Panc1 (cell line): ENCODE measurements around the gene MAPK8IP3. TPM values are rescaled to one million over a fixed set of nuclear protein-coding genes. Genes with fewer than 3 reads are reported as not detected.
A peak's percentile ranks its signal among the peaks of the same experiment; 100 is the strongest.

Experiments used
- ATAC-seq: fragments of 200-7000 bp; cut with Tn5 transposase; 2 replicates; pipeline ENCODE4 v1.9.1; 2020; ENCODE audit warnings: mild to moderate bottlenecking, moderate library complexity
- BruUV-seq: library from RNA; stranded (reverse); fragments of 400-500 nt; replicated peaks from 2 replicates; lab custom pipeline; 2021; lab: Mats Ljungman, UMichigan
- CTCF ChIA-PET: fragments of 300-600 bp; sonication (Branson Sonifier 250); formaldehyde crosslinking; loops from one replicate; lab custom pipeline; 2022; ENCODE audit warnings: antibody characterized with exemption; lab: Charles Lee
- POLR2A ChIA-PET: fragments of 300-600 bp; sonication (Branson Sonifier 250); formaldehyde crosslinking; loops from one replicate; lab custom pipeline; 2022; ENCODE audit warnings: antibody characterized with exemption; lab: Charles Lee
- DNase-seq: peaks from one replicate; pipeline ENCODE4 v3.0.0-alpha.2; 2010; ENCODE audit warnings: low read depth, low spot score
- H3K27ac ChIP-seq: 2 replicates; pipeline ENCODE4 v1.5.1; 2011; ENCODE audit warnings: mild to moderate bottlenecking, low read length, inconsistent platforms
- H3K27me3 ChIP-seq: fragments of 200-500 bp; sonication (Bioruptor generic); 2 replicates; pipeline ENCODE4 v1.6.0; 2014; ENCODE audit warnings: low read length, inconsistent platforms; ENCODE audit not compliant: control insufficient read depth, insufficient read depth
- H3K36me3 ChIP-seq: fragments of 200-500 bp; sonication (Bioruptor generic); 2 replicates; pipeline ENCODE4 v1.5.1; 2014; ENCODE audit warnings: inconsistent platforms, mild to moderate bottlenecking, low read length, moderate library complexity; ENCODE audit not compliant: control insufficient read depth, insufficient read depth
- H3K4me1 ChIP-seq: 2 replicates; pipeline ENCODE4 v1.5.1; 2011; ENCODE audit warnings: inconsistent platforms, mild to moderate bottlenecking, low read length, moderate library complexity; ENCODE audit not compliant: control insufficient read depth, insufficient read depth
- H3K4me3 ChIP-seq, 2 experiments: 2 replicates each; pipeline ENCODE4 v1.5.1; 2011 to 2012; ENCODE audit warnings: low read depth in 2 of 2, low read length in 2 of 2, mild to moderate bottlenecking in 2 of 2, inconsistent platforms in 1 of 2, moderate library complexity in 1 of 2
- H3K9me3 ChIP-seq: fragments of 200-500 bp; sonication (Bioruptor generic); 2 replicates; pipeline ENCODE4 v1.5.1; 2014; ENCODE audit warnings: low read depth, mild to moderate bottlenecking, inconsistent platforms, low read length, moderate library complexity; ENCODE audit not compliant: control insufficient read depth, insufficient read depth
- POLR2AphosphoS5 ChIP-seq: IDR thresholded peaks from 2 replicates; pipeline ENCODE4 v1.6.1; 2012; ENCODE audit warnings: mild to moderate bottlenecking, low read depth, low read length, moderate library complexity
- SIN3A ChIP-seq: IDR thresholded peaks from 2 replicates; pipeline ENCODE4 v1.6.1; 2012; ENCODE audit warnings: low read depth, mild to moderate bottlenecking, low read length, moderate library complexity, borderline replicate concordance; ENCODE audit not compliant: insufficient read depth
- TCF7L2 ChIP-seq: IDR thresholded peaks from 2 replicates; pipeline ENCODE4 v1.6.1; 2011; ENCODE audit warnings: mild to moderate bottlenecking, low read depth, low read length, inconsistent platforms
- in situ Hi-C: cut with HindIII; loops from 2 replicates; pipeline ENCODE4 v1.10.0; 2016; ENCODE audit warnings: low sequenced_read_pairs, low pct_unique_long_range_greater_than_20kb
- intact Hi-C: fragments of 100-400 bp; cut with micrococcal nuclease; formaldehyde crosslinking; loops from one replicate; pipeline ENCODE4 v1.10.0; 2022; ENCODE audit not compliant: unreplicated experiment
- total RNA-seq: library from RNA; stranded (reverse); gene quantifications from one replicate; pipeline ENCODE4 v1.2.1, GENCODE V29; 2021; ENCODE audit not compliant: unreplicated experiment
- TF ChIP-seq, protein P1 (sequence below), 2 experiments: IDR thresholded peaks; 2 replicates each; pipeline ENCODE4 v1.6.1; 2011 to 2012; ENCODE audit warnings: low read depth in 2 of 2, control low read depth in 1 of 2, low read length in 1 of 2, mild to moderate bottlenecking in 1 of 2, moderate library complexity in 1 of 2; ENCODE audit not compliant: insufficient read depth in 1 of 2
- TF ChIP-seq, protein P2 (sequence below): fragments of 450-650 bp; IDR thresholded peaks from 2 replicates; pipeline ENCODE4 v1.5.1; 2017; ENCODE audit warnings: mild to moderate bottlenecking

MAPK8IP3 gene
- total RNA-seq, 1 experiment from 2014 or later, result 108 TPM

DNA sequence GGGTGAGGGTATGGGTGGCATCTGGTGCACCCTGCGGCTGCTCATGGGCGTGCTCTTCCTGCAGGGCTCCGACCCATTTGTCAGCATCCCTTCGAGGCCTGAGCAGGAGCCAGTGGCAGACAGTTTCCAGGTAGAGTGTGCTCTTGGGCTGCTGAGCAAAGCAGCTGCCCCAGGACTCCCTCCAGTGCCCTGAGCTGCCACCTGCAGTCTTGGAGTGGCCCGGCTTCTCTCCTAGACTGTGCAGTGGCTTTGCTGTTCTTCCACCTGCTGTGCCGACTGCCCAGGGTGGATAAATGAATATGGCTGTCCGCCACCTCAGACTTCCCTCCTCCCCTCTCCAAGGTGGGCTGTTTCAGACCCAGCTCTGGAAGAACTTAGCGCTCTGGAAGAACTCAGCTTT is 38.7 kb upstream of the MAPK8IP3 start:
- BruUV-seq, result no TSS peak
- Histone ChIP-seq H3K4me3 (no peak overlapping the region), H3K27me3 (no peaks in the 10 kb centered on the region), H3K4me1 (no peaks in the 10 kb centered on the region), H3K36me3 (peaks cover 32% of the 10 kb centered on the region), H3K9me3 (no peaks in the 10 kb centered on the region), H3K27ac (no peak overlapping the region)
- intact Hi-C loops, result no loop called here
- ChIA-PET CTCF (no interaction called here), POLR2A (no interaction called here)
- DNase-seq (no peak), ATAC-seq (peak; percentile 77)
- in situ Hi-C loops, result no loop called here
- TF ChIP-seq, protein P1, sequence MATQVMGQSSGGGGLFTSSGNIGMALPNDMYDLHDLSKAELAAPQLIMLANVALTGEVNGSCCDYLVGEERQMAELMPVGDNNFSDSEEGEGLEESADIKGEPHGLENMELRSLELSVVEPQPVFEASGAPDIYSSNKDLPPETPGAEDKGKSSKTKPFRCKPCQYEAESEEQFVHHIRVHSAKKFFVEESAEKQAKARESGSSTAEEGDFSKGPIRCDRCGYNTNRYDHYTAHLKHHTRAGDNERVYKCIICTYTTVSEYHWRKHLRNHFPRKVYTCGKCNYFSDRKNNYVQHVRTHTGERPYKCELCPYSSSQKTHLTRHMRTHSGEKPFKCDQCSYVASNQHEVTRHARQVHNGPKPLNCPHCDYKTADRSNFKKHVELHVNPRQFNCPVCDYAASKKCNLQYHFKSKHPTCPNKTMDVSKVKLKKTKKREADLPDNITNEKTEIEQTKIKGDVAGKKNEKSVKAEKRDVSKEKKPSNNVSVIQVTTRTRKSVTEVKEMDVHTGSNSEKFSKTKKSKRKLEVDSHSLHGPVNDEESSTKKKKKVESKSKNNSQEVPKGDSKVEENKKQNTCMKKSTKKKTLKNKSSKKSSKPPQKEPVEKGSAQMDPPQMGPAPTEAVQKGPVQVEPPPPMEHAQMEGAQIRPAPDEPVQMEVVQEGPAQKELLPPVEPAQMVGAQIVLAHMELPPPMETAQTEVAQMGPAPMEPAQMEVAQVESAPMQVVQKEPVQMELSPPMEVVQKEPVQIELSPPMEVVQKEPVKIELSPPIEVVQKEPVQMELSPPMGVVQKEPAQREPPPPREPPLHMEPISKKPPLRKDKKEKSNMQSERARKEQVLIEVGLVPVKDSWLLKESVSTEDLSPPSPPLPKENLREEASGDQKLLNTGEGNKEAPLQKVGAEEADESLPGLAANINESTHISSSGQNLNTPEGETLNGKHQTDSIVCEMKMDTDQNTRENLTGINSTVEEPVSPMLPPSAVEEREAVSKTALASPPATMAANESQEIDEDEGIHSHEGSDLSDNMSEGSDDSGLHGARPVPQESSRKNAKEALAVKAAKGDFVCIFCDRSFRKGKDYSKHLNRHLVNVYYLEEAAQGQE (IDR thresholded peaks at IDR 0.05; ENCODE audit: insufficient read depth in 1 of 2, low read depth in 2 of 2, low read length in 1 of 2), result no peak
- TF ChIP-seq TCF7L2 (no peak), SIN3A (no peak), POLR2AphosphoS5 (no peak)
- TF ChIP-seq, protein P2, sequence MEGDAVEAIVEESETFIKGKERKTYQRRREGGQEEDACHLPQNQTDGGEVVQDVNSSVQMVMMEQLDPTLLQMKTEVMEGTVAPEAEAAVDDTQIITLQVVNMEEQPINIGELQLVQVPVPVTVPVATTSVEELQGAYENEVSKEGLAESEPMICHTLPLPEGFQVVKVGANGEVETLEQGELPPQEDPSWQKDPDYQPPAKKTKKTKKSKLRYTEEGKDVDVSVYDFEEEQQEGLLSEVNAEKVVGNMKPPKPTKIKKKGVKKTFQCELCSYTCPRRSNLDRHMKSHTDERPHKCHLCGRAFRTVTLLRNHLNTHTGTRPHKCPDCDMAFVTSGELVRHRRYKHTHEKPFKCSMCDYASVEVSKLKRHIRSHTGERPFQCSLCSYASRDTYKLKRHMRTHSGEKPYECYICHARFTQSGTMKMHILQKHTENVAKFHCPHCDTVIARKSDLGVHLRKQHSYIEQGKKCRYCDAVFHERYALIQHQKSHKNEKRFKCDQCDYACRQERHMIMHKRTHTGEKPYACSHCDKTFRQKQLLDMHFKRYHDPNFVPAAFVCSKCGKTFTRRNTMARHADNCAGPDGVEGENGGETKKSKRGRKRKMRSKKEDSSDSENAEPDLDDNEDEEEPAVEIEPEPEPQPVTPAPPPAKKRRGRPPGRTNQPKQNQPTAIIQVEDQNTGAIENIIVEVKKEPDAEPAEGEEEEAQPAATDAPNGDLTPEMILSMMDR, result no peak

DNA sequence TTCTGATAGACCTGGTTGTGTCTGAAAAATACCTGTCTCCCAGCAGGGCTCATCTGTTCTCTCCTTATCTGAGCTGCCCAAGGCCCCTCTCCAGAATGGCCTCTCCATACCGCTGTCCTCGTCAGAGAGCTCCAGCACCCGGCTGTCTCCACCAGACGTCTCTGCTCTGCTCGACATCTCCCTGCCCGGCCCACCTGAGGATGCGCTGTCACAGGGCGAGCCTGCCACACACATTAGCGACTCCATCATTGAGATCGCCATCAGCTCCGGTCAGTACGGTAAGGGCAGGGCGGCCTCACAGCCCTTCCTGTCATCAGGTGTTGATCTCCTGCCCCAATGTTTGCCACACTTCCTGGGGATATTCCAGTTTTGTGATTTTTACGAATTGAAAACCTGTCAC is 38.1 kb upstream of the MAPK8IP3 start:
- DNase-seq, result no peak
- Histone ChIP-seq H3K27me3 (no peaks in the 10 kb centered on the region), H3K9me3 (no peaks in the 10 kb centered on the region), H3K36me3 (peaks cover 31% of the 10 kb centered on the region), H3K27ac (no peak overlapping the region), H3K4me1 (no peaks in the 10 kb centered on the region), H3K4me3 (no peak overlapping the region)
- intact Hi-C loops (no loop called here), in situ Hi-C loops (no loop called here)
- ChIA-PET CTCF (no interaction called here), POLR2A (no interaction called here)
- ATAC-seq, result no peak
- TF ChIP-seq, protein P1 (IDR thresholded peaks at IDR 0.05; ENCODE audit: insufficient read depth in 1 of 2, low read depth in 2 of 2, low read length in 1 of 2), result no peak
- no peak for TF ChIP-seq SIN3A
- TF ChIP-seq POLR2AphosphoS5, result no peak
- TF ChIP-seq TCF7L2, result no peak
- TF ChIP-seq, protein P2, result no peak
- BruUV-seq, result no TSS peak
